NCI-H82 treated with DMSO at 0.1 percent for 48 hours (cell line): ENCODE data around the gene TFG.
"Not testable (repeated sequence)": the region's sequence is repeated elsewhere in the genome, so short reads cannot be mapped to it uniquely, and the experiment has no call there.

ENCODE experiments used
- DNase-seq: peaks from one replicate; lab custom pipeline; 2025; ENCODE audit not compliant: unreplicated experiment; lab: John Stamatoyannopoulos, UW

TFG gene

DNA sequence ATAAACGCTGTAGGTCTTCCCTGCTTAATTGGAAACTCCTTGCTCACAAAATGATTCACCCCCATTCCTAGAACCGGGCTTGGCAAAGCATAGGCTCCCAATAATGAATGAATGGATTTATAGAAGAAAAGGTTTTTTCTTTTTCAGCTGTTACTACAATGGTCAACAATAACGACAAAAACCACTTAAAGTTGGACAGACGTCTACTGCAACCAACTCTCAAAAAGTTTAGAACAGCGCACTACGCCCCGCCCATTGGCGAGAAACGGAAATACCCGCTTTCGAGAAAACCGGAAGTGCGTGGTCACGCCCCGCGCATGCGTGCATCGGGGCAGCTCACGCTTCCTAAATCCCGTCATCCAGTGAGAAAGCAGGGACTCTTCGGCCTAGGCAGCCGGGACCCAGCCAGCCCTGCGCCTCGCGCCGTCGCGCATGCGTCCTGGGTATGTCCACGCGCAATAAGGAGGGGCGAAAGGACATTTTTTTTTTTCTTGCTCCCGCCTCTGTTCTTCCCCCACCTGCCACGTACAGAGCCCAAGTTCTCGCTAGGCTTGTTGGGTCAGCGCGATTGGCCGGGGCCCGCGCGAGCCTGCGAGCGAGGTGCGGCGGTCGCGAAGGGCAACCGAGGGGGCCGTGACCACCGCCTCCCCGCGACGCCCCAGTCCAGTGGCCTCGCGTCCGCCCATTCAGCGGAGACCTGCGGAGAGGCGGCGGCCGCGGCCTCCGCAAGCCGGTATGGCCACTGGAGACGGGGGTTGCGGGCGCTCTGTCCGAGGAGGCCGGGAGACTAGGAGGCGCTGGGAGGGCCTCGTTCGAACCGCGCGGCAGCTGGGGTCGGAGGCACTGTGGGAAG, at the start of gene TFG:
Gene TFG, plus strand, starts transcription at position 506 of the 853 bp plus-strand sequence. CDS start 4,192 bp downstream, outside the sequence.
- peak; percentile 99 for DNase-seq

DNA sequence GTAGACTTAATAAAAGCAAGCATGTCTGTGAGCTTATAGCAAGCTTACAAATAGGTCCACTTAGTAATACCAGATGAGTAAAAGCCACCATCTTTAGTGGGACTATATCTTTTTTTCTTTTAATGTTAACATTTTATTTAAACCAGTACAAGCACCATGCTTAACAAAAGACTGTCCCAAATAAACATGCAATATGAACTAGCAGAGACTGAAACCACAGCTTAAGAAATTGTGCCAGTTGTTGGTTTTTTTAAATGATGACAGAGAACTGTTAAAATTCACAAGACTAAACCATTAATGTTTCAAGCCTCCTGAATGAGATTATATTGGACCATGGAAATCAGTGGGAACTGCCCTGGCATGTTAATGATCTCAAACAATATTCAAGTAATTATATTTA, 48.0 kb upstream of the TFG start:
- DNase-seq = not testable (repeated sequence)

DNA sequence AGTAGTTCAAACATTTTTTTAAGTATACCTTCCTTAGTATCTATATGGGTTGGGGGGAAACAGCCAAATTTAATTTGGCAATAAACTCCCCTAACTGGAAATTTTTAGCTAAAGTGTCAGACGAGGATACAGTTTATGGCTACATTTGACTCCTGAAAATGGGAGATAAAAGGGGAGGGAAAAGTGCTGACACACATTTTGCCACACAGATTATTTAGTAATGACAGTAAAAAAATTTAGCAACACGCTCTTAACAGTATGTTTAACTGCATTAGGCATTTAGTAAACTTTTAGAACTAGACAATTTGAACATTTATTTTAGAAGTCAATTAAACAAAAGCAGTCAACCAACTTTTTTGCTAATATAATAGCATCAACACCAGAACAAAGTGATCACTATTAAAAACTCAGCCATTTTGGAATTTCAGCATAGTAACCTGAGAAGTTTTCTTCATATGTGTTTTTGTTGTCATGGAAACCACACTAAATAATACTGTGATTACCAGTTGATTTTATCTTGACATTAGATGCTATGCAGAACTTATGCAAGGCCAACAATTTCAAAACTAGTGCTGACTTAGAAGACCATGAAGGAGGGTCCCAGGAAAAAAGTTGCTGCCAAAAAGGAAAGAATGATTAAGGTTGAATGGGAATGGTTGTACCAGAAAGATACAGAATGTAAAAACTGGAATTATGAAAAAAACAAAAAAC, 47.0 kb upstream of the TFG start:
- DNase-seq = no peak

DNA sequence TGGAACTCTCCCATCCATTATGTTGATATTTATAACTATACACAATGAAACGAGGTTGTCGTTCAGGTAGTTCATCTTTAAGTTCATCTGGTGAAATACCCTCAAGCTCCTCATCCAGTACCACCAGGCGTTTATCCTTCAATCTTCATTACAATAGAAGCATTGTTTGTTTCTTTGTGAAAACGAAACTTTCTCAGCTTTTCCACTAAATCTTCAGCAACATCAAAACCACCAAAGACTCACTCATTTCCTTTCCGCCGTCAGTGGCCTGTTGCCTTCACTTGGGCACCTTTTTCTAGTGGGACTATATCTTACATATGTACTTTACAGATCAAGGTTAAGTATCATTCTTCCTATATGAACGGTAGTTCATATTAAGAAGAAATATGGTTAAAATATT, 44.1 kb upstream of the TFG start:
- DNase-seq = no peak

DNA sequence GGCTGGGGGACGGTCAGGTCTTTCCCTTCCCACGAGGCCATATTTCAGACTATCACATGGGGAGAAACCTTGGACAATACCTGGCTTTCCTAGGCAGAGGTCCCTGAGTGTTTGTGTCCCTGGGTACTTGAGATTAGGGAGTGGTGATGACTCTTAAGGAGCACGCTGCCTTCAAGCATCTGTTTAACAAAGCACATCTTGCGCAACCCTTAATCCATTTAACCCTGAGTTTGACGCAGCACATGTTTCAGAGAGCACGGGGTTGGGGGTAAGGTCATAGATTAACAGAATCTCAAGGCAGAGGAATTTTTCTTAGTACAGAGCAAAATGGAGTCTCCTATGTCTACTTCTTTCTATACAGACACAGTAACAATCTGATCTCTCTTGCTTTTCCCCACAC, 42.6 kb upstream of the TFG start:
- peak; percentile 89 for DNase-seq

DNA sequence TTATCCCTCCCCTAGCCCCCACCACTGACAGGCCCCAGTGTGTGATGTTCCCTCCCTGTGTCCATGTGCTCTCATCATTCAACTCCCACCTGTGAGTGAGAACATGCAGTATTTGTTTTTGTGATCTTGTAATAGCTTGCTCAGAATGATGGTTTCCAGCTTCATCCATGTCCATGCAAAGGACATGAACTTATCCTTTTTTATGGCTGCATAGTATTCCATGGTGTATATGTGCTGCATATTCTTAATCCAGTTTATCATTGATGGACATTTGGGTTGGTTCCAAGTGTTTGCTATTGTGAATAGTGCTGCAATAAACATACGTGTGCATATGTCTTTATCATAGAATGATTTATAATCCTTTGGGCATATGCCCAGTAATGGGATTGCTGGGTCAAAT, 42.0 kb upstream of the TFG start:
- not testable (repeated sequence) for DNase-seq

DNA sequence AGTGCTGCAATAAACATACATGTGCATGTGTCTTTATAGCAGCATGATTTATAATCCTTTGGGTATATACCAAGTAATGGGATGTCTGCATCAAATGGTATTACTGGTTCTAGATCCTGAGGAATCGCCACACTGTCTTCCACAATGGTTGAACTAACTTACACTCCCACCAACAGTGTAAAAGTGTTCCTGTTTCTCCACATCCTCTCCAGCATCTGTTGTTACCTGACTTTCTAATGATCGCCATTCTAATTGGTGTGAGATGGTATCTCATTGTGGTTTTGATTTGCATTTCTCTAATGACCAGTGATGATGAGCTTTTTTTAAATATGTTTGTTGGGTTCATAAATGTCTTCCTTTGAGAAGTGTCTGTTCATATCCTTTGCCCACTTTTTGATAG, 38.3 kb upstream of the TFG start:
- DNase-seq = not testable (repeated sequence)

DNA sequence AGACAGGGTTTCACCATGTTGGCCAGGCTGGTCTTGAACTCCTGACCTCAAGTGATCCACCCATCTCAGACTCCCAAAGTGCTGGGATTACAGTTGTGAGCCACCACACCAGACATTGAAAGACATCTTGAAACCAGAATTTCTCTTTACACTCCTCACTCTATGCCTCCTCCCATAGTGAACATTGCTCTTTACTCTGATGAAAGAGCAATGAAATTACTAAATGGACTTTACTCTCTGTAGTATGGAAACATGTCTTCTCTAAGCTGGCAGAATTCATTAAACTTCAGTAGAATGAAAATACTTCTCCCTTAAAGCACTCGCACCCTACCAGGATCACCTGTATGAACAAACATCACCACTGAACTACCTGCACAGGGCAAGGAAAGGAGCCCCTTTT, 27.8 kb upstream of the TFG start:
- no peak for DNase-seq

DNA sequence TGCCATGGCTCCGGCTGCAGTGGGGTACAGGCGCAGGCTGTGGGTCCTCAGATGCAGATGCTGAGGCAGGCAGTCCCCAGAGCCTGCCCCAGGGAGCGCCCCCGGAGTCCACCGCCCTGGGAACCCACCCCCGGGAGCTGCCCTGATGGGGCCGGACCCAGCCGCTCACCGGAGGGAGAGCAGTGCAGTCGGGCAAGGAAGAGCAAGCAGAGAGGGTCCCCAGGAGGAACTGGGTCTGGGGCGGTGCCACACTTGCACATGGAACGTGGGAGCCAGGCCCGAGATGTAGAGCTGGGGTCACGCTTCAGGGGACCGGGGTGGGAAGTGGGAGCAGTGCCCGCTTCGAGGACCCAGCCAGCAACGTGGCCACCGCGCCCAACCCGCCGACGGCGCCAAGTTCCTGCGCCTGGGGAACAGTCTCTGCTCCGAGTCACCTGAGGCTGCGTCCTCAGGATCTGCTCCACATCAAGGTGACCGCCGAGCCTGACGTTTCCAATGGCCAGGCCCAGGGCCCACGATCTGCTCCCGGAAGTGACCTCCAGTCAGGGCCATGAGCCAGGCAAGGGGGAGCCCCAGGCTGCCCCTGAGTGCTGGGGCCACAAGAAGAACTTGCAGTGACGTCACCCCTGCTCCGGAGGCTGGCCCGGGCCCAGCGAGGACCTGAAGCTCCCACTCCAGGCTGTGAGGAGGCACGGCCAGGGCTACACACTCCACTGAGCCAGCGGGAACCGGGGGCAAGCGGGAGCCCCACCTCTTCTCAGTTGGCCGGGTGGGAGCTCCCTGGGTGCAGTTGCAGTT, 27.0 kb upstream of the TFG start:
- no peak for DNase-seq

DNA sequence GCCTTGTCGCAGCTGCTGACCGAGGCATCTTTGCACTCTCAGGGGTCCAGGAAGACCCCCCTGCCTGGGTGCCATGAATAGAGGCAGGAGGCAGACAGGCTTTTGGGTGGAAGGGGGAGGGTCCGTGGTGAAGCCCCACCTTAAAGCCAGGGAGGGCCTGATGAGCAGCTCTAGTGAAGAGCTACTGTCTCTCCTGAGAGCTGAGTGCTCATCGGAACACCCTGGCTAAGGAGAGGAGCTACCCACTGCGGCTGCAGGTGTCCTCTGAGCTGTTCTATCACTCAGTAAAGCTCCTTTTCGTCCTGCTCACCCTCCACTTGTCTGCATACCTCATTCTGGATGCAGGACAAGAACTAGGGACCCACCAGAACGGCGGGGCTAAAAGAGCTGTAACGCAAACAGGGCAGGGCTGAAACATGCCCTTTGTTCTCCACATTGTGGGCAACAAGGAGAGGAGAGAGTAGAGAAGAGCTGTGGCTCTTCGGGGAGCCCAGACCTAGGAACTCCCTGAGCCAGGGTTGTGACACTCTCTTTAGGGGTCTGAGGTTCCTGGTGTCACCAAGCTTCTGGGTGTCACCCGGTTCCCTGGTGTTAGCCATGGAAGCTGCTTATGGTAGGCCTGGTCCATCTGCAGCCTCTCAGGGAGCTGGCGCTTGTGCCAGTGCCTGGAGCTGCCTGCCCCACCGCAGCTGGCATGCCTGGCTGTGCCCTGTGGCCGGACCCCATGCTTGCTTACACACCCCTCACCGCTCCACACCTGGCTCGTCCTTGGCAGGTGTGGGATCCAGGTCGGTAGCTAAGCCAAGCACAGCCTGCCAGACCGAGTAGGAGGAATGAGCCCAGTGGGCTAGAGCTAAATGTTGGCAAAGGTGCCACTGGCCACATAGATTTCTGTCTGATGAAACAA, 26.2 kb upstream of the TFG start:
- no peak for DNase-seq

DNA sequence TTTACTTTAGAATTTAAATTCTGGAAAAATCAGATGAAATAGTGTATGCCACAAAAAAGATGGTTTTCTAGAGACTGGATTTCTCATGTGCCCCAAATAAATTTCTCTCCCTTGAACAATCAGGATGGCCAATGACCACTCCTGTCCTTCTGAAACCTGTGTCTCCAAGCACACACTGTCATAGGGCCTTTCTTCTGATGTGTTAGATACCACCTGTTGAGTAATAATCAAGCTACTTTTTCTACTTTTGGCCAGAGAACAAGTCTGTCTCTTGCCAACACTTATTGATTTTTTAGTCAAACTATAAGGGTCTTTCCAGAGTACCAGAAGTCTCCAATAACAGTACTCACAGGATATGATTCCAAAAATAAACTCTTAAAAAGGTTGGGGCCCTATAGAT, 16.1 kb upstream of the TFG start:
- no peak for DNase-seq

DNA sequence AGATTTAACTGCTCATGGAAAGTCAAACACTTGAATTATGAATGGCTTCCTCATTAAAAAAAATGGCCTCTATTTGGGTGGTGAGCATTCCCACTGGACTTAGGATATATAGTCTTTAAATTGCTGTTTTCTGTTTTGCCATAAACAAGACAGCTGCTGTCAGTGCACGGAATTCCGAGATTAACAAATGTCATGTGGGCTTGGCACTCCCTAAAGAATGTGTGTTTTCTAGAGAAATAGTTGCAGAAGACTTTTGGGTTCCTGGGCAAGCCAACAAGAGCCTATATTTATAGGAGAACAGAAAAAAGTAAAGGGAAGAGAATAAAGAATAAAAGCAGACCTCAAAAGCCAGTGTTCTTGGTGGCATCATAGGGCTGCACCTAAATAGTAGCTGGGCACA, 13.6 kb upstream of the TFG start:
- no peak for DNase-seq

DNA sequence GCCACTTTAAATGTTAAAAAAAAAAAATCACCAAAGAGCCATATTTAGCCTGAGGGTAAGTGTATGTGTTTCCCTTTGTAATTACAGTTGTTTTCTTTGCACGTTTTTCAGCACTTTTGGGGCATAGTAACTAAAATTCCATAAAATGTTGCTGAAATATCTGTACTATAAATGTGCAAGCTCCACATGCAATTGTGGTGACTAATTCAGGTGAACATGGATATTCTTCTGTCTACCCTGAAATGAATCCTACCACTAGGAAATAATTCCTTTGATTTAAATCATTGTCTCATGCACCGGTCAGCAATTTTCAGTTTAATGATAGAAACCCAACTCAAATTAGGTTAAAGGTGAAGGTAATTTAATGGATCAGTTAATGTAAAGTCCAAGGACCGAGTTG, 13.1 kb upstream of the TFG start:
- DNase-seq = no peak

DNA sequence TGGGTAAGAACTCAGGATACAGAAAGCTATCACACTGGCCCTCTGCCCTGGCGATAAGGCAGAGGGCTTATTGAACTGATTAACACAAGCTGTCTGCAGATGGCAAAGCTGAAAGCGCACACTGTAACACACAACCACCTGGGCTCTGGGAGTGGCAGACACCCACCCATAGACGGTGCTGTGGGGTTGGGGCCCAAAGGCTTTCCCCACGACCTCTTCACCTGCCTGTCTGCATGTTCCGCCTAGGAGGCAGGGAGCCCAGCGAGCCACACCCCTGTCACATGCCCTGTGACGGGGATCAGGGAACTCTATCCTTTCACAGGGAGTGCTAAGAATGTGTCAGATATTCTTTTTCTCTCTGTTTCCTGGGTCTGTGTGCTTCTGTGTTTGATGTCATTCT, 12.1 kb upstream of the TFG start:
- no peak for DNase-seq

DNA sequence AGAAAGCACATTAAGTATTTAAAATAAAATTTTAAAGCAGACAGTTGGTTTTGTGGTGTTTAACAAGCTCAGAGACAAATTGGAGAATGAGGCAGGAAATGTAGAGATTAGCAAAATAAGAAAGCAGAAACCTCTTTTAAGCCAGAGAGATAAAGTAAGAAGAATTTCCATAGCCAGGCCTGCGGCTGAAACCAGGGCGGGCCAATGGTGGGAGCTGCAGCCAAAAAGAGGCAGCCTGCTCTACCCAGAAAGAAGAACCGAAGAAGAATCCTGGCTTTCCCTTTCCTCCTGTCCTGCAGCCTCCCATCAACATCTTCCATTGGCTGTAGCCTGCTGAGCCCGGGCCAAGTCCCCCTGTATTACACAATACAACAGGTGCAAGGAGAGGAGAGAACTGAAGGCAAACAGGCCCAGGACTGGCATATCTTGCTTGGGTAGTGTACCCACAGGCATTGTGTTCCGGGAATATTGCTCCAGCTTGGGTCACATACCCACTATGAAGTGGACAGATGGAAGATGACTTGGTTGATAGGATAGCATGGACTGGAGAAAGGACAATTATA, 11.5 kb upstream of the TFG start:
- no peak for DNase-seq

DNA sequence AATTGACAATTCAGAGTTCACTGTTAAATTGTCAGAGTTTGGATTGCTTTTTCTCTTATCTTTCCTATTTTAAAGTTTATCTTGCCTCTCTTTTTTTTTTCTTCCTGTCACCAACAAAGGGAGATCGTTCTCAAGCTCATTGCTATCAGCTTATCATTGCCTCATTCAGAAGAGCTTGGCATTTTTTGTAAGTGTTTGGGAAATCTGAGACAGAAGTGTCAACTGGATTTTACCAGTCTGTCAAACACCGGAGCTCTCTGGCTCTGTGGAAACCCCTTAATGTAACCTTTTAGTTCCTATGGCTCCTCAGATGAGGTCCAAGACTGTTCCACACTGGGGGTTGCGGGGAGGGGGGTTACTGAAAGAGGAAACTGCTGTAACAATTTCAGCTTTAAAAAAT, 10.6 kb upstream of the TFG start:
- no peak for DNase-seq

DNA sequence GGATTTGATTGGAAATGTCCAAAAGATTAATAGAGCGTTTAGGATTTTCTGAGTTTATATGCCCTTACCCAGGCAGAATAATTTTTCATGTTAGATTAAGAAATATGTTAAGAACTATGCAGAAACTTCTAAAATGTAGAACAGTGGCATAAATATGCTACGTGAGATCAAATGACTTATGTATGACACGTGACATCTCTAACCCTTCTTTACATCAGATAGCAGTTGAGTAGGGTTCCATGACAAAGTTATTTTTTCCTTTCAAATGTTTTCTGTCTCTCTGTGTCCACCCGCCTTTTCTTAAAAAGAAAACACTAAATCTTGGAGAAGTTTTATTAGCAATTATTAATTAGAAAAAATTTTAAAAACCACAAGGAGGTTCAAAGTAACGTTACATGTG, 8.6 kb upstream of the TFG start:
- DNase-seq = no peak

DNA sequence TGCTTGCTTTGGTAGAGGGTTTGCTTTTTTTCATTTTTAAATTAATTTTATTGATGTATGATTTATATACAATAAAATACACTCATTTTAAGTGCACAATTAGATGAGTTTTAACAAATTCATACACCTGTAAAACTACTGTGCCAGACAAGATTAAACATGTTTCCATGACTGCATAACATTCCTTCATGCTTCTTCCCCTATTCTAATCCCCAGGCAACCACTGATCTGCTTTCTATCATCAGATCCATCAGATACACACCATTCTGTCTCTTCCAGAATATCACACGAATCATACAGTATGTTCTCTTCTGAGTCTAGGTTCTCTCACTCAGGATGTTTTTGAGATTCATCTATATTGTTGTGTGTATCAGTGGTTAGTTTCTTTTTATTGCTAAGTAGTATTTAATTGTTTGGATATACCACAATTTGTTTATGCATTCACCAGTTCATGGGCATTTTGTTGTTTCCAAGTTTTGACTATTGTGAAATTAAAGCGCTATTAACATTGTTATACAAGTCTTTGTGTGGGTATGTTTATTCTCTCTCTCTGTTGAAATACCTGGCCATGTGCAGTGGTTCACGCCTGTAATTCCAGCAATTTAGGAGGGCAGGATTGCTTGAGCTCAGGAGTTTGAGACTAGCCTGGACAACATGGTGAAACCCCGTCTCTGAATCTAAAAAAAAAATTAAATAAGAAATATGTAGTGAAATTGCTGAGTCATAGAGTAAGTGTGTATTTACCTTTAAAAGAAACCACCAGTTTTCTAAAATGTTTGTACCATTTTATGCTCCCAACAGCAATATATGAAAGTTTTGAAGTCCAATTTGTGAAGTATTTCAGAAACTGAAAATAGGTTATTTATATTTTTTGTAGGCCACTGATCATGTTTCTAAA, 7.0 kb upstream of the TFG start:
- no peak for DNase-seq

DNA sequence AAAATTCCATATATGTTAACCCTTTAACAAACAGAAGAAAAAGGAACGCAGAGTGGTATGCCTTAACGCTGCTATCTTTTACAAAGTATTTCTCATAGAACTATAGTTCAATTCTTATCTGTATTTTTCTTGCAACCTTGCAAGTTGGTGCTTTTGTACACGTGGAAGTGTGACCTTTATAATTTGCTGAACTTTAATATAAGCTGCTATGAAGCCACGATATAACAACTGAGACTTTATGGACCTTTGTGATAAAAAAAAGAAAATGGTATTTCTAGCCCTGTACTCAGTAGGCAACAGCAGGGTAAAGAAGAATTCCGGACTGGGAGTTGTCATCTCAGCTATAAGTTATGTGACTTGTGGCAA, 6.3 kb upstream of the TFG start:
- DNase-seq = no peak
